WTC11 (cell line): ENCODE results near the gene ARMC8. TPM values are rescaled to one million over a fixed set of nuclear protein-coding genes. Genes with fewer than 3 reads are reported as not detected.

Source experiments
- ATAC-seq: fragments of 200-7000 bp; cut with Tn5 transposase; 2 replicates; pipeline ENCODE4 v1.10.0; 2021; ENCODE audit warnings: mild to moderate bottlenecking, moderate library complexity
- CTCF ChIA-PET: fragments of 300-600 bp; sonication (Branson Sonifier 250); formaldehyde crosslinking; loops from one replicate; lab custom pipeline; 2021; ENCODE audit warnings: antibody characterized with exemption; lab: Charles Lee
- POLR2A ChIA-PET: fragments of 350-600 bp; sonication (Branson Sonifier 250); formaldehyde crosslinking; loops from one replicate; lab custom pipeline; 2021; ENCODE audit warnings: antibody characterized with exemption; lab: Charles Lee
- DNase-seq: peaks from one replicate; pipeline ENCODE4 v3.0.0; 2021; ENCODE audit warnings: low spot score
- H3K27ac Mint-ChIP-seq: 2 replicates; pipeline ENCODE4 v1.8.0; 2021; ENCODE audit warnings: mixed read lengths
- H3K27me3 Mint-ChIP-seq: 2 replicates; pipeline ENCODE4 v1.8.0; 2021; ENCODE audit warnings: low read depth, mild to moderate bottlenecking, moderate library complexity, mixed read lengths
- H3K36me3 Mint-ChIP-seq: 2 replicates; pipeline ENCODE4 v1.8.0; 2021; ENCODE audit warnings: mixed read lengths
- H3K4me1 Mint-ChIP-seq: 2 replicates; pipeline ENCODE4 v1.8.0; 2022; ENCODE audit warnings: mixed read lengths
- H3K4me3 Mint-ChIP-seq: 2 replicates; pipeline ENCODE4 v1.8.0; 2021; ENCODE audit warnings: mild to moderate bottlenecking, moderate library complexity, mixed read lengths
- H3K9me3 Mint-ChIP-seq: 2 replicates; pipeline ENCODE4 v1.8.0; 2021; ENCODE audit warnings: mixed read lengths
- CBFB ChIP-seq: sonication (generic); formaldehyde crosslinking; IDR thresholded peaks from 2 replicates; pipeline ENCODE4 v1.8.1; 2022; ENCODE audit warnings: mild to moderate bottlenecking, low read depth, missing genetic modification reagents
- CREB1 ChIP-seq: sonication (generic); formaldehyde crosslinking; IDR thresholded peaks from 2 replicates; pipeline ENCODE4 v1.8.0; 2023; ENCODE audit warnings: mild to moderate bottlenecking, missing genetic modification reagents
- E2F5 ChIP-seq: sonication (generic); formaldehyde crosslinking; IDR thresholded peaks from 2 replicates; pipeline ENCODE4 v1.8.1; 2022; ENCODE audit warnings: mild to moderate bottlenecking, moderate library complexity, missing genetic modification reagents
- ESRRA ChIP-seq: sonication (generic); formaldehyde crosslinking; IDR thresholded peaks from 2 replicates; pipeline ENCODE4 v1.8.1; 2022; ENCODE audit warnings: mild to moderate bottlenecking, missing genetic modification reagents, borderline replicate concordance
- FOXP4 ChIP-seq: sonication (generic); formaldehyde crosslinking; IDR thresholded peaks from 2 replicates; pipeline ENCODE4 v1.8.0; 2022; ENCODE audit warnings: mild to moderate bottlenecking, missing genetic modification reagents
- GRHL2 ChIP-seq: fragments of 250-450 bp; sonication (Bioruptor Pico); IDR thresholded peaks from 2 replicates; pipeline ENCODE4 v1.8.0; 2022; ENCODE audit warnings: mild to moderate bottlenecking, moderate library complexity; ENCODE audit not compliant: insufficient replicate concordance, severe bottlenecking
- GTF2I ChIP-seq: fragments of 250-450 bp; sonication (Bioruptor Pico); conservative IDR thresholded peaks from 2 replicates; pipeline ENCODE4 v1.4.0; 2021; ENCODE audit warnings: mild to moderate bottlenecking
- HMGXB4 ChIP-seq: sonication (generic); formaldehyde crosslinking; IDR thresholded peaks from 2 replicates; pipeline ENCODE4 v1.8.1; 2023; ENCODE audit warnings: mild to moderate bottlenecking, moderate library complexity, missing genetic modification reagents
- JUN ChIP-seq: sonication (generic); formaldehyde crosslinking; IDR thresholded peaks from 2 replicates; pipeline ENCODE4 v1.8.0; 2023; ENCODE audit warnings: mild to moderate bottlenecking, missing genetic modification reagents
- NFE2L1 ChIP-seq: sonication (generic); formaldehyde crosslinking; IDR thresholded peaks from 2 replicates; pipeline ENCODE4 v1.8.1; 2023; ENCODE audit warnings: missing genetic modification reagents
- NR2C2 ChIP-seq: sonication (generic); formaldehyde crosslinking; IDR thresholded peaks from 2 replicates; pipeline ENCODE4 v1.8.0; 2022; ENCODE audit warnings: mild to moderate bottlenecking, missing genetic modification reagents
- NR3C1 ChIP-seq: sonication (generic); formaldehyde crosslinking; conservative IDR thresholded peaks from 2 replicates; pipeline ENCODE4 v1.8.1; 2023; ENCODE audit warnings: low read depth, mild to moderate bottlenecking, missing genetic modification reagents
- OVOL2 ChIP-seq: fragments of 250-450 bp; sonication (Bioruptor Pico); IDR thresholded peaks from 2 replicates; pipeline ENCODE4 v1.9.0; 2021; ENCODE audit warnings: mild to moderate bottlenecking, borderline replicate concordance
- PRRX2 ChIP-seq: fragments of 250-450 bp; sonication (Bioruptor Pico); IDR thresholded peaks from 2 replicates; pipeline ENCODE4 v1.8.0; 2021; ENCODE audit warnings: mild to moderate bottlenecking
- SOX15 ChIP-seq: fragments of 250-450 bp; sonication (Bioruptor Pico); IDR thresholded peaks from 2 replicates; pipeline ENCODE4 v1.9.0; 2021; ENCODE audit warnings: mild to moderate bottlenecking
- ZBTB21 ChIP-seq: sonication (generic); formaldehyde crosslinking; IDR thresholded peaks from 2 replicates; pipeline ENCODE4 v1.8.1; 2023; ENCODE audit warnings: mild to moderate bottlenecking, missing genetic modification reagents, borderline replicate concordance
- ZMAT4 ChIP-seq: fragments of 250-450 bp; sonication (Bioruptor Pico); IDR thresholded peaks from 2 replicates; pipeline ENCODE4 v1.9.0; 2021; ENCODE audit warnings: mild to moderate bottlenecking
- ZNF396 ChIP-seq: fragments of 250-450 bp; sonication (Bioruptor Pico); IDR thresholded peaks from 2 replicates; pipeline ENCODE4 v1.8.0; 2021; ENCODE audit warnings: mild to moderate bottlenecking, moderate library complexity, borderline replicate concordance
- total RNA-seq: library from RNA; stranded (reverse); gene quantifications from 3 replicates; pipeline ENCODE4 v1.2.3, GENCODE V29; 2021
- TF ChIP-seq, protein P1 (sequence below): sonication (generic); formaldehyde crosslinking; conservative IDR thresholded peaks from 2 replicates; pipeline ENCODE4 v1.8.1; 2023; ENCODE audit warnings: mild to moderate bottlenecking, low read depth, missing genetic modification reagents, moderate library complexity
- TF ChIP-seq, protein P2 (sequence below): sonication (generic); formaldehyde crosslinking; IDR thresholded peaks from 2 replicates; pipeline ENCODE4 v1.8.1; 2023; ENCODE audit warnings: mild to moderate bottlenecking, missing genetic modification reagents, moderate library complexity
- TF ChIP-seq, protein P3 (sequence below): sonication (generic); formaldehyde crosslinking; IDR thresholded peaks from 2 replicates; pipeline ENCODE4 v1.8.1; 2022; ENCODE audit warnings: missing genetic modification reagents, borderline replicate concordance

ARMC8 gene
- total RNA-seq, 1 experiment from 2014 or later = 44.9 TPM

- no peak for TF ChIP-seq HMGXB4 (CRISPR knock-in tag)
- no peak for TF ChIP-seq ZMAT4 (CRISPR knock-in tag)
- TF ChIP-seq, protein P1, sequence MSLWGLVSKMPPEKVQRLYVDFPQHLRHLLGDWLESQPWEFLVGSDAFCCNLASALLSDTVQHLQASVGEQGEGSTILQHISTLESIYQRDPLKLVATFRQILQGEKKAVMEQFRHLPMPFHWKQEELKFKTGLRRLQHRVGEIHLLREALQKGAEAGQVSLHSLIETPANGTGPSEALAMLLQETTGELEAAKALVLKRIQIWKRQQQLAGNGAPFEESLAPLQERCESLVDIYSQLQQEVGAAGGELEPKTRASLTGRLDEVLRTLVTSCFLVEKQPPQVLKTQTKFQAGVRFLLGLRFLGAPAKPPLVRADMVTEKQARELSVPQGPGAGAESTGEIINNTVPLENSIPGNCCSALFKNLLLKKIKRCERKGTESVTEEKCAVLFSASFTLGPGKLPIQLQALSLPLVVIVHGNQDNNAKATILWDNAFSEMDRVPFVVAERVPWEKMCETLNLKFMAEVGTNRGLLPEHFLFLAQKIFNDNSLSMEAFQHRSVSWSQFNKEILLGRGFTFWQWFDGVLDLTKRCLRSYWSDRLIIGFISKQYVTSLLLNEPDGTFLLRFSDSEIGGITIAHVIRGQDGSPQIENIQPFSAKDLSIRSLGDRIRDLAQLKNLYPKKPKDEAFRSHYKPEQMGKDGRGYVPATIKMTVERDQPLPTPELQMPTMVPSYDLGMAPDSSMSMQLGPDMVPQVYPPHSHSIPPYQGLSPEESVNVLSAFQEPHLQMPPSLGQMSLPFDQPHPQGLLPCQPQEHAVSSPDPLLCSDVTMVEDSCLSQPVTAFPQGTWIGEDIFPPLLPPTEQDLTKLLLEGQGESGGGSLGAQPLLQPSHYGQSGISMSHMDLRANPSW (CRISPR knock-in tag) = no peak
- TF ChIP-seq NR3C1 (CRISPR knock-in tag) = no peak
- no peak for TF ChIP-seq SOX15 (CRISPR knock-in tag)
- TF ChIP-seq, all 79 proteins: peak for 0
These were observed 121.7 kb downstream of the ARMC8 start (continued) for GRCh38 chr3:138308783-138309182.

- DNase-seq (no peak), ATAC-seq (no peak)
- Mint-ChIP-seq H3K27me3 (peaks cover 46% of the 10 kb centered on the region), H3K4me1 (no peaks in the 10 kb centered on the region), H3K27ac (no peak overlapping the region), H3K36me3 (peaks cover 15% of the 10 kb centered on the region), H3K9me3 (peaks cover 26% of the 10 kb centered on the region), H3K4me3 (no peak overlapping the region)
- ChIA-PET POLR2A (no interaction called here), CTCF (no interaction called here)
- TF ChIP-seq JUN (CRISPR knock-in tag) = no peak
- TF ChIP-seq NFE2L1 (CRISPR knock-in tag) = no peak
- no peak for TF ChIP-seq GRHL2 (CRISPR knock-in tag)
- no peak for TF ChIP-seq OVOL2 (CRISPR knock-in tag)
- TF ChIP-seq, protein P2, sequence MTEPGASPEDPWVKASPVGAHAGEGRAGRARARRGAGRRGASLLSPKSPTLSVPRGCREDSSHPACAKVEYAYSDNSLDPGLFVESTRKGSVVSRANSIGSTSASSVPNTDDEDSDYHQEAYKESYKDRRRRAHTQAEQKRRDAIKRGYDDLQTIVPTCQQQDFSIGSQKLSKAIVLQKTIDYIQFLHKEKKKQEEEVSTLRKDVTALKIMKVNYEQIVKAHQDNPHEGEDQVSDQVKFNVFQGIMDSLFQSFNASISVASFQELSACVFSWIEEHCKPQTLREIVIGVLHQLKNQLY (CRISPR knock-in tag) = no peak
- TF ChIP-seq CREB1 (CRISPR knock-in tag) = no peak
- TF ChIP-seq E2F5 (CRISPR knock-in tag) = no peak
- TF ChIP-seq CBFB (CRISPR knock-in tag) = no peak
- TF ChIP-seq ZNF396 = no peak
- TF ChIP-seq ZBTB21 (CRISPR knock-in tag) = no peak
These were observed 123.4 kb downstream of the ARMC8 start for GRCh38 chr3:138310494-138310893.

DNA sequence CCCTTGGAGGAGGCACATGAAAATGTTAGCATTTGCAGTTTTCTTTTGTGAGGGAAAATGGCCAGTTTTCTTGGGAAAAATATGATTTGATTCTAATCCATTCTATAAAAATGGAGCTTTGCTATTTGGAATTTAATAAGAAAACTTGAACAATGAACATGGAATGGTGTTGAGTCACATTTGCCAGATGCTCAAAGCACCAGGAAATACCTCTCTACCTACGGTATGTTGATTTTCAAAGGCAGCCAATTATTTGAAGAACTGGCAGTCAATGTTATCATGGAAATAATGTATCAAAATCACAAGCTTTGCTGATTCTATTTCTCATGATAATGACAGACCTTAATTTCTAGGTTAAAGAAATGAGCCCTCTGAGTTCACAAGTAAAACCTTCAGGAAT lies 127.7 kb downstream of the ARMC8 start:
- CTCF ChIA-PET = interaction anchor here (0.9 to 1.5 kb wide), 2 partner anchors 11 to 14 kb away, joined by 3 to 4 read pairs; no protein-coding TSS in a partner anchor
- Mint-ChIP-seq H3K4me1 (no peaks in the 10 kb centered on the region), H3K36me3 (no peaks in the 10 kb centered on the region), H3K27ac (no peak overlapping the region), H3K27me3 (peaks cover 32% of the 10 kb centered on the region), H3K9me3 (peaks cover 10% of the 10 kb centered on the region), H3K4me3 (no peak overlapping the region)
- DNase-seq (no peak), ATAC-seq (no peak)
- POLR2A ChIA-PET = no interaction called here
- no peak for TF ChIP-seq ESRRA (CRISPR knock-in tag)
- no peak for TF ChIP-seq GTF2I (CRISPR knock-in tag)
- no peak for TF ChIP-seq NR2C2 (CRISPR knock-in tag)
- no peak for TF ChIP-seq FOXP4 (CRISPR knock-in tag)
- no peak for TF ChIP-seq PRRX2 (CRISPR knock-in tag)
- TF ChIP-seq, protein P3, sequence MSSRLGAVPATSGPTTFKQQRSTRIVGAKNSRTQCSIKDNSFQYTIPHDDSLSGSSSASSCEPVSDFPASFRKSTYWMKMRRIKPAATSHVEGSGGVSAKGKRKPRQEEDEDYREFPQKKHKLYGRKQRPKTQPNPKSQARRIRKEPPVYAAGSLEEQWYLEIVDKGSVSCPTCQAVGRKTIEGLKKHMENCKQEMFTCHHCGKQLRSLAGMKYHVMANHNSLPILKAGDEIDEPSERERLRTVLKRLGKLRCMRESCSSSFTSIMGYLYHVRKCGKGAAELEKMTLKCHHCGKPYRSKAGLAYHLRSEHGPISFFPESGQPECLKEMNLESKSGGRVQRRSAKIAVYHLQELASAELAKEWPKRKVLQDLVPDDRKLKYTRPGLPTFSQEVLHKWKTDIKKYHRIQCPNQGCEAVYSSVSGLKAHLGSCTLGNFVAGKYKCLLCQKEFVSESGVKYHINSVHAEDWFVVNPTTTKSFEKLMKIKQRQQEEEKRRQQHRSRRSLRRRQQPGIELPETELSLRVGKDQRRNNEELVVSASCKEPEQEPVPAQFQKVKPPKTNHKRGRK = no peak
